OCI-LY7 (cell line): ENCODE results near the gene VAT1L. TPM values are rescaled to one million over a fixed set of nuclear protein-coding genes. Genes with fewer than 3 reads are reported as not detected.

ENCODE experiments used
- BruUV-seq: library from RNA; stranded (reverse); fragments of 400-500 nt; replicated peaks from 2 replicates; lab custom pipeline; 2021; lab: Mats Ljungman, UMichigan
- CTCF ChIA-PET: fragments of 300-600 bp; sonication (Branson Sonifier 250); formaldehyde crosslinking; loops from one replicate; lab custom pipeline; 2022; ENCODE audit warnings: antibody characterized with exemption; ENCODE audit not compliant: unreplicated experiment; lab: Charles Lee
- POLR2A ChIA-PET: fragments of 300-600 bp; sonication (Branson Sonifier 250); formaldehyde crosslinking; loops from one replicate; lab custom pipeline; 2022; ENCODE audit warnings: antibody characterized with exemption; lab: Charles Lee
- DNase-seq: peaks from one replicate; pipeline ENCODE4 v3.0.0-alpha.2; 2015; ENCODE audit warnings: low spot score
- H2AFZ ChIP-seq: fragments of 200-600 bp; sonication (generic), shearing (Covaris generic); 2 replicates; pipeline ENCODE4 v1.6.1; 2014; ENCODE audit warnings: mild to moderate bottlenecking, antibody characterized with exemption, low read length, moderate library complexity
- H3K27ac ChIP-seq: fragments of 200-600 bp; sonication (generic); 2 replicates; pipeline ENCODE4 v1.5.1; 2014; ENCODE audit warnings: mixed run types, low read depth, mild to moderate bottlenecking, moderate library complexity, low read length, inconsistent platforms; ENCODE audit not compliant: poor library complexity, severe bottlenecking
- H3K36me3 ChIP-seq: fragments of 200-600 bp; sonication (generic); 2 replicates; pipeline ENCODE4 v1.6.1; 2014; ENCODE audit warnings: mild to moderate bottlenecking, antibody characterized with exemption, low read length, moderate library complexity, mixed read lengths; ENCODE audit not compliant: insufficient read depth
- H3K4me1 ChIP-seq: fragments of 200-600 bp; sonication (generic); 2 replicates; pipeline ENCODE4 v1.5.1; 2014; ENCODE audit warnings: mild to moderate bottlenecking, low read length; ENCODE audit not compliant: insufficient read depth, poor library complexity, severe bottlenecking
- H3K4me2 ChIP-seq: fragments of 200-600 bp; sonication (generic); 2 replicates; pipeline ENCODE4 v1.6.1; 2014; ENCODE audit warnings: mild to moderate bottlenecking, low read length
- H3K4me3 ChIP-seq: fragments of 200-600 bp; sonication (generic); 2 replicates; pipeline ENCODE4 v1.5.1; 2014; ENCODE audit warnings: mild to moderate bottlenecking, low read depth, low read length; ENCODE audit not compliant: poor library complexity, severe bottlenecking
- H3K79me2 ChIP-seq: fragments of 200-600 bp; sonication (generic); 2 replicates; pipeline ENCODE4 v1.6.1; 2016; ENCODE audit warnings: low read depth, mild to moderate bottlenecking, low read length, moderate library complexity, mixed read lengths; ENCODE audit not compliant: insufficient read depth
- H3K9me2 ChIP-seq: fragments of 200-600 bp; sonication (generic); 2 replicates; pipeline ENCODE4 v1.6.1; 2016; ENCODE audit warnings: mild to moderate bottlenecking, low read length, mixed read lengths; ENCODE audit not compliant: insufficient read depth
- H3K9me3 ChIP-seq: fragments of 200-600 bp; sonication (generic); 2 replicates; pipeline ENCODE4 v1.6.1; 2014; ENCODE audit warnings: mild to moderate bottlenecking, mixed run types, low read length, mixed read lengths
- H4K20me1 ChIP-seq: fragments of 200-600 bp; sonication (generic); 2 replicates; pipeline ENCODE4 v1.6.1; 2014; ENCODE audit warnings: mild to moderate bottlenecking, antibody characterized with exemption, low read length, moderate library complexity, mixed read lengths; ENCODE audit not compliant: insufficient read depth
- CTCF ChIP-seq: fragments of 200-600 bp; sonication (generic); conservative IDR thresholded peaks from 2 replicates; pipeline ENCODE4 v1.5.1; 2014; ENCODE audit warnings: mild to moderate bottlenecking, antibody characterized with exemption, low read length, moderate library complexity, mixed read lengths
- EZH2phosphoT487 ChIP-seq: fragments of 200-600 bp; sonication (generic); IDR thresholded peaks from 2 replicates; pipeline ENCODE4 v1.6.1; 2018; ENCODE audit warnings: low read depth, borderline replicate concordance, mild to moderate bottlenecking, mixed run types, antibody characterized with exemption, low read length, moderate library complexity, mixed read lengths
- intact Hi-C: fragments of 100-400 bp; cut with micrococcal nuclease; formaldehyde crosslinking; loops from one replicate; pipeline ENCODE4 v1.10.0; 2022; ENCODE audit not compliant: unreplicated experiment
- total RNA-seq, 2 experiments: library from RNA; depleted of rRNA in 1 of 2; stranded (reverse); fragments of >200 nt in 1 of 2; shearing (Covaris generic) in 1 of 2; gene quantifications; 2 replicates each; pipeline ENCODE4 v1.2.3, GENCODE V29; 2014 to 2022

VAT1L gene
- total RNA-seq, 2 experiments from 2014 or later: not detected

- Histone ChIP-seq H3K79me2 (no peaks in the 10 kb centered on the region), H3K4me3 (no peak overlapping the region), H3K36me3 (no peaks in the 10 kb centered on the region), H3K4me1 (no peaks in the 10 kb centered on the region), H3K9me3 (no peaks in the 10 kb centered on the region), H3K27ac (no peak overlapping the region), H4K20me1 (no peaks in the 10 kb centered on the region), H2AFZ (no peak overlapping the region), H3K9me2 (no peaks in the 10 kb centered on the region), H3K4me2 (no peak overlapping the region)
- DNase-seq: no peak
- intact Hi-C loops: no loop called here
- BruUV-seq: no TSS peak
- TF ChIP-seq EZH2phosphoT487 (no peak), CTCF (no peak)
- POLR2A ChIA-PET: no interaction called here
- CTCF ChIA-PET: no interaction called here
These were observed 34.7 kb downstream of the VAT1L start for GRCh38 chr16:77823067-77823466.

GRCh38 chr16:77825196-77825595 is 36.8 kb downstream of the VAT1L start:
- CTCF ChIA-PET: no interaction called here
- Histone ChIP-seq H3K9me3 (no peaks in the 10 kb centered on the region), H3K27ac (no peak overlapping the region), H3K4me1 (no peaks in the 10 kb centered on the region), H3K79me2 (no peaks in the 10 kb centered on the region), H3K9me2 (no peaks in the 10 kb centered on the region), H4K20me1 (no peaks in the 10 kb centered on the region), H3K36me3 (no peaks in the 10 kb centered on the region), H3K4me2 (no peak overlapping the region), H2AFZ (no peak overlapping the region), H3K4me3 (no peak overlapping the region)
- TF ChIP-seq CTCF (no peak), EZH2phosphoT487 (no peak)
- no TSS peak for BruUV-seq
- DNase-seq: no peak
- intact Hi-C loops: no loop called here
- POLR2A ChIA-PET: interaction anchor here (0.7 kb wide), 1 partner anchor 17 kb away, joined by 3 read pairs; no protein-coding TSS in a partner anchor

- Histone ChIP-seq H3K36me3 (no peaks in the 10 kb centered on the region), H3K4me2 (no peak overlapping the region), H3K79me2 (no peaks in the 10 kb centered on the region), H3K4me3 (no peak overlapping the region), H2AFZ (no peak overlapping the region), H3K27ac (no peak overlapping the region), H4K20me1 (no peaks in the 10 kb centered on the region), H3K9me2 (no peaks in the 10 kb centered on the region), H3K4me1 (no peaks in the 10 kb centered on the region), H3K9me3 (no peaks in the 10 kb centered on the region)
- intact Hi-C loops: no loop called here
- no peak for TF ChIP-seq CTCF
- TF ChIP-seq EZH2phosphoT487: no peak
- no peak for DNase-seq
- no TSS peak for BruUV-seq
- CTCF ChIA-PET: no interaction called here
- POLR2A ChIA-PET: no interaction called here
These were observed 38.7 kb downstream of the VAT1L start for GRCh38 chr16:77827032-77827431.
